HG03469 (cell line): ENCODE results near the gene DLK2.
A peak's percentile ranks its signal among the peaks of the same experiment; 100 is the strongest.
"Not testable (repeated sequence)": the region's sequence is repeated elsewhere in the genome, so short reads cannot be mapped to it uniquely, and the experiment has no call there.

Experiments used
- ATAC-seq: cut with Tn5 transposase; IDR thresholded peaks from one replicate; pipeline ENCODE4 v1.9.1; 2021; ENCODE audit warnings: mild to moderate bottlenecking, moderate library complexity, moderate number of reproducible peaks; ENCODE audit not compliant: unreplicated experiment

Gene DLK2

DNA sequence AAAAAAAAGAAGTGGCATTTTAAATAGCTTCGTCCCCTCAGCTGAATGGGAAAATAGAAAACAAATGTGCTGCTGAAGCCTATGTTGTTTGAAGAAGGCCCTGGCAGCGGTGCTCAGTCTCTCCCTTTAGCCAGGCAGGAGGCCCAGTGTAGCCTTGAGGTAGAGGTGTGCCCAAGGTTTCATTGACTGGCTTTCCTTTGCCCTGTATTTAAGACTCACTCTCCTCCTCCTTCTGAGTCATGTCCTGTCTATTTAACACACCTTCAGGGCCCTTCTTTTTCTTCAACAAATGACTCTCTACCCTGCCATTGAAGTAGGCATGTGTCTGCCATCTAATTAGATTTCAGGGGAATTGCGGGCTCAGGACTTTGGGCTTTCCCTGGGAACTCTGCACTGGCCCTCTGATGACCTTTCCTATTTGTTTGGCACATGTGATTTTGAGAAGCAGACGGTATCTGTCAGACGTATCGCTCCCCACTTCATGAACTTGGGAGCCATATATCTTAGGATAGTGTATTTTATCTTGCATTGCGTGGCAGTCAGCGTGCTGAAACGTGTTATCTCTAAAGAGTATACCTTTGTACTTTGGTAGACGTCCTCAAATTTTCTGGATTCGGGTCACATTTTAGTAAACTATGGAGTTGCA is 26.4 kb upstream of the DLK2 start:
- ATAC-seq, result no peak

GRCh38 chr6:43481075-43481474 is 25.7 kb upstream of the DLK2 start:
- no peak for ATAC-seq

- no peak for ATAC-seq
Observed at GRCh38 chr6:43478008-43478372, 22.6 kb upstream of the DLK2 start.

DNA sequence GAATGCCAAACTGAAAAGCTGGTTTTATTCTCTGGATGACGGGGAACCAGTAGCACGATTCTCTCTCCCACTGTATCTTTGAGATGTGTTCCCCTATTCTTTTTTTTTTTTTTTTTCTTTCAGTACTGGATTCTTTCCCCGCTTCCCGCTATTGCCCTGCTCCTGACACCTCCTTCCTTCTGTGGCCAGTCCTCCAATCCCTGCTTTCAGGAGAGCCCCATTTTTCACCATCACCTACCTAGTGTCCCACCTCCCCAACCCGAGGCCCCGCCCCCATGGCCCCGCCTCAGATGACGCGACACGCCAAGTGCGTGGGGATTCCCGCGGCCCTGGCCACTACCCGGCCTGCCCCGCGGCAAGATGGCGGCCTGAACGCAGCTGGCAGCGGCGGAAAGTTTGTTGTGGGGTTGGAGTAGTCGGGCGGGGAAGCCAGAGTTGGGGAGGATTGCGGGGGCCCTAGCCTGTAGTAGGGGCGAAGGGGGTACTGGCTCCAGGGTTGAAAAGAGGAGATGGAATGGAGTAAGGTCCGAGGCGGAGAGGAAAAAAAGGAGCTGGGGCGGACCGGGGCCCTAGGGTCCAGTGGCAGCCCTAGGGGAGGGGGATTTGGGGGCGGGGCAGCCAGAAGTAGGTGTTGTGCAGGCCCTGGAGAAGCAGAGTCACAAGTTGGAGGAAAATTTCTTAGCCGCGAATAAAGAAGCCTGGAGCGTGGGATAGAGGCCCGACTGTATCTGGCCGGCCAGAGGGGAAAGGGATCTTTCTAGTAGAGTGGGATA is 22.1 kb upstream of the DLK2 start, which contains the start of gene TJAP1:
Gene TJAP1, plus strand, starts transcription at position 336 of the 773 bp plus-strand sequence. CDS start 21,432 bp downstream, outside the sequence.
- peak; percentile 69 for ATAC-seq

- no peak for ATAC-seq
Observed at GRCh38 chr6:43476746-43477145, 21.4 kb upstream of the DLK2 start.

DNA sequence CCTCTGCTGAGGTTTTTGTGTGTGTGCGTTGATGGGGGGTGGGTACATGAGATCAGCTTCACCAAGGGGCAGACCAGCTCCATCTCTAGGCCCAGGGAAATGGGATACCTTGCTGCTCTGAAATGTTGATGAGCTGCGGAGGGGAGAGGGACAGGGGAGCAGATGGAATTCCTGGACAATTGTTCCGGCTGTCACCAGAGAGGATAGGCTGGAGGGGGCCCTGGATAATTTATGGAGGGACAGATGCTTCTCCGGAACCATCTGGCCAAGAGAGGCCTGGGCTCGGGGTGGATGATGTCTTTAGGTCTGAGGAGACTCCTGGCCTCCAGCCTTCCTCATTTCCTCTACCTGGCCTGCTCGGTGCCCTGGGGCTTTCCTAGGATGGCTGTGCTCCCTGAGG is 20.2 kb upstream of the DLK2 start:
- no peak for ATAC-seq

- no peak for ATAC-seq
Observed at GRCh38 chr6:43472515-43472914, 17.2 kb upstream of the DLK2 start.

DNA sequence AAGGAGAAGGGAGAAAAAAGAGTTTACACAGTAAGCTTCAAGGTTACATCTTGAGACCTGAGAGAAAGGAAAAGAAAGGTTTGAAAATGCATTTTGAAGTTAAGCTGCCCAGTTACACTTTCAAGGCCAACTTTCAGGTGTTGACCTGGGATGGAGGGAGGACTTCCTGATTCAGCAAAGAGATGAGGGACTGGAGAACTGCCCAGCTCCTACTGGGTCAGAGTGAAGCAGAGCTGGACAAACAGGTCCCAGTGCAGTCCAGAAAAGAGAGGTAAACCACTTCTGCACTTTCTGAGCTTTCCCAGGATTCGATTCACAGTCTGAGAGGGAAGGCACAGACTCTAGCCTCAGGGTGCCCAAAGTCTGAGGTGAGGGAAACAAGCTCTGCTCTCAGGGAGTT is 16.1 kb upstream of the DLK2 start:
- ATAC-seq, result no peak

DNA sequence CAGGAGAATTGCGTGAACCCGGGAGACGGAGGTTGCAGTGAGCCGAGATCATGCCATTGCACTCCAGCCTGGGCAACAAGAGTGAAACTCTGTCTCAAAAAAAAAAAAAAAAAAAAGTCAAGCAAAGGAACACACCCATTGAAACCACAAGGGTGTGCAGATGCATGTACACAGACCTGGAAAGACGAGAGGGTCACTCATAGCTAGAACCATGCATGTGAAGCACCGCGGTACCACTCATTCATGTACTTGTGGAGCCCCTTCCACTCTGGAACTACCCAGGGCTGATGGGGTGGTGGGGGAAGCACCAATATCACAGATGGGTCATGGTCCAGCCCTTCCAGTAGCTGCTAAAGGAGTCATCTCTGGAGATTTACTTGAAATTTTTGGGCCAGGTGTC is 14.6 kb upstream of the DLK2 start:
- no peak for ATAC-seq

DNA sequence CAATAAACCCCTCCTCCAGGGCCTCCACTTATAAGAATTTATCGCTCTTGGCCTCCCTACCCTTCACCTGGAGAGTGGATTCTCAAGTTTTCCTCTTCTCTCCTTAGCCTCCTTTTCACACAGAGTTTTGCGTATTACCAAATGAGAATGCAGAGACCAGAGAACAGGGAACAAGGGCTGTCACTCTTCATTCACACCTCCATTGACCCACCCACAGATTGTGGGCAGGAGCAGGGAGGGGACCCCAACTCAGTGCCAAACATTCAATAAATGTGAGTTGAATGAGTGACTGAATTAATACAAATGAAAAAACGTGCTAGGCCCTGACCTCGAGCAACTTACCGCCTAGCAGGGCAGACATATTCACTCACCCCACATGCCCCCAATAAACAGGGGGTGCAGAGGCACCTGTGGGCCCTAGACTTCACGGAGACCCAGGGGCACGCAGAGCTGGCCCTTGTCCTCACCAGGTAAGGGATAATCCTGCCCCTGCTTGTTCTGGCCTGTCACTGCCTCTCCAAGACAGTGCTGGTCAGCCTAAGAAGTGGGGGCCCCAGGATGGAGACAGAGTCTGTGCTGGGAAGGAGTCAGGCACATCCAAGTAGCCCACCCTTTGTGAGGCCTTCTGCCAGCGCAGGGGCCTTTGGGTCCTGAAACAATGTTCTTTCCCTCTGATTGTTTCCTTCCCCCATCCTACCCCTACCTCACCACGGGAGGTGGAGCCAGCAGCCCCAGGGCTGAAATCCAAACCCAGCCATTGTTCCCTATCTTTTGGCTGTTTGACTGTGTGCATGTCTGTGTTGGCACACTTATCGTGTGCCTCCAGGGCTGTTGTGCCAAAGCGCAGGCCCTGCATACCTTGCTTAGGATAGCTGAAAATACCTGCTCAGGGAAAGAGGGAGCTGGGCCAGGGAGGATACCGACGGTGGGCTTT is 13.7 kb upstream of the DLK2 start:
- ATAC-seq, result no peak

- ATAC-seq, result no peak
Observed at GRCh38 chr6:43468240-43468639, 12.9 kb upstream of the DLK2 start.

DNA sequence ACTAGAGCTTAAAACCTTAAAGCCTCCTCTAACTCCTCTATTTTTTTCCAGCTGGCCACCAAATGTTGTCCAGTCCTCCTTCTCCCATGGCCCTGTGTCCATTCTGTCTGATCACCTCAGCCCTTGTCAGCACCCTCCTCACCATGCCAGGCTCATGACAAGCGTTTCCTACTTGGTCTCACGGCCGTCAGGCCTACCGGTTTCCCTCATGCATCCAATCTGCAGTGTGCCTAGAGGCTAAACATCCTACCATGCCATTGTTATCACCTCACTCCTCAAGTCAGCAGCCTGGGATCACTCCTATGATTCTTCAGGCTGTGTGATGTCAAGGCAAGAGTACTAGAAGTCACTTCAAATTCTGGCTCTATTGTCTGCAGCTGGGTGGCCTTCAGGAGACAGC is 12.4 kb upstream of the DLK2 start:
- no peak for ATAC-seq

GRCh38 chr6:43467265-43467664 is 11.9 kb upstream of the DLK2 start:
- ATAC-seq, result not testable (repeated sequence)

DNA sequence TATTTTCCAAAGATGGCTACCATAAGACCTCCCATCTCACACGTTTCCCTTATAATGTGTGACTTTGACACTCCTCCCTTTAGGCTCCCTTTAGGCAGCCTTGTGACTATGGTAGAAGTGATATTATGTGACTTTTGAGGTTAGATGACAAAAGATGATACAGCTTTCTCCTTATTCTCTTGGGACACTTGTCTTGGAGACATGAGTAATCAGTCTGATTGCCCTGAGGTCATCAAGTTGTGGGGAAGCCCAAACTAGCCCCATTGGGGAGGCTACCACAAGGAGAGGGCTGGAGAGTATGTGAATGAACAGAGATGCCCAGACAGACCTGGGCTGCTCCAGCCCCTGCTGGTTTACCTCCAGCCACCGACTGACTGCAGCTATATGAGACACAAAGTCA is 10.6 kb upstream of the DLK2 start:
- ATAC-seq, result no peak

DNA sequence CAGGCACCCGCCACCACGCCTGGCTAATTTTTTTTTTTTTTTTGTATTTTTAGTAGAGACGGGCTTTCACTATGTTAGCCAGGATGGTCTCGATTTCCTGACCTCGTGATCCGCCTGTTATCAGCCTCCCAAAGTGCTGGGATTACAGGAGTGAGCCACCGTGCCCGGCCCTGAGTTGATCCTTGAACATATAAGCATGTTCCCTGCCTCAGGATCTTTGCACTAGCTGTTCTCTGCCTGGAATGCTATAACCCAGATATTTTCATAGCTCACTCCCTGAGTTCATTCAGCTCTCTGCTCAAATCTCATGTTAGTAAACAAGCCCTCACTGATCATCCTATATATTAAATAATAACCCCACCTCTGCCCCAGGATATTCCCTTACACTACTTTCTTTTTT is 9.0 kb upstream of the DLK2 start:
- ATAC-seq, result no peak

GRCh38 chr6:43461936-43462335 is 6.6 kb upstream of the DLK2 start:
- ATAC-seq, result no peak

DNA sequence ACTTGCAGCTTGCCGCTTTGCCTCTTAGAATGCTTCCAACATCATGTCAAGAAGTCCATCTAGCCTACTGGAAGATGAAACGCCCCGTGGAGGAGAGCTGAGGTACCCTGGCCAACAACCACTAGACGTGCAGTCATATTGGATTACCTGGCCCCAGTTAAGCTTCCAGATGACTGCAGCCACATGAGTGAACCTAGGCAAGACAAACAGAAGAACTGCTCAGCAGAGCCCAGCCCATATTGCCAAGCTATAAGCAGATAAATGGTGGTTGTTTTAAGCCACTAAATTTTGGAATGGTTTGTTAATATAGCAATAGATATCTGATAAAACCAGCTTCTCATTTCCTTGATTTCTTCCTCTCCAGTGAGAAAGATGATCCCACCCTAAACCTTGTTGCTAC is 4.7 kb upstream of the DLK2 start:
- no peak for ATAC-seq

GRCh38 chr6:43459535-43459934 is 4.2 kb upstream of the DLK2 start:
- ATAC-seq, result no peak

DNA sequence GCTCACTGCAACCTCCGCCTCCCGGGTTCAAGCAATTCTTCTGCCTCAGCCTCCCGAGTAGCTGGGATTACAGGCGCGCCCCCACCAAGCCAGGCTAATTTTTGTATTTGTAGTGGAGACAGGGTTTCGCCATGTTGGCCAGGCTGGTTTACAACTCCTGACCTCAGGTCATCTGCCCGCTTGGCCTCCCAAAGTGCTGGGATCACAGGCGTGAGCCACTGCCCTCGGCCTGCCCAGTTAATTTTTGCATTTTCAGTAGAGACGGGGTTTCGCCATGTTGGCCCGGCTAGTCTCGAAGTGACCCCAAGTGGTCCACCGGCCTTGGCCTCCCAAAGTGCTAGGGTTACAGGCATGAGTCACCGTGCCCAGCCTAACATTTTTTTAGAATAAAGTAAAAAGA is 2.8 kb upstream of the DLK2 start:
- not testable (repeated sequence) for ATAC-seq

GRCh38 chr6:43457643-43458042 is 2.3 kb upstream of the DLK2 start:
- no peak for ATAC-seq

DNA sequence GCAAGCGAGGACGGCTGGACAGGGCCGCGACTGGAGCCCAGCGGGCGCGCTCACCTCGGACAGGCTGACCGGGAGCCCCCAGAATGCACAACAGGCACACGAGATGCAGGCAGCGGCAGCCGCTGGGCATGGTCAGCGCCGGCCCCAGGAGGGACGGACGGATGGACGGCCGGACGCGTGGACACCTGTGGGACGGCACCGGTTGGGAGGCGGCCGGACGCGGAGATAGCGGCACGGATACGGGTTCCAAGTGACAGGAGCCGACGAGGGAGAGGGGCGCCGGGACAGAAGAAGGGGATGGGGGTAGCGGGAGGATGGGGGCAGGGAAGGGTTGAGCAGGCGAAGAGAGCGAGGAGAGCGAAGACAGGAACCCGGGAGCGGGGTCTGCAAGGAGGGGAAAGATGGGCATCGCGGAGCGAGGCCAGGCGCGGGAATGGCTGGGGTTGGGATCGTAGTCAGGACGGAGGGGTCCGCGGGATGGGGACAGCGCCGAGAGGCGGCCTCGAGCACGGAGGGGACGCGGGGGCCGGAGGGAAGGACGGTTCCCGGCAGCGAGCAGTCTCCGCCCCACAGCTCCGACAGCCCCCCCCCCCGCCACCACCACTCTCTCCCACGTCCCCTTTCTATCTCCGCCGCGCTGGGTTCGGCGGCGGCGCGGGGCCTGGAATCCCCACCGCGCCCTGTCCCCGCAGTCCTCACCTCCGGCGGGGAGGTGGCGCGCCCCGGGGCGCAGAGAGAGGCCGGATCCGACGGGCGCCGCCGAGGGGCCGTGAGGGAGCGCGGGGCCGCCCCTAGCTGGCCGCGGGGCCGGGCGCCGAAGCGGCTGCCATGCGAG is 435 bp downstream of the DLK2 start:
- no peak for ATAC-seq
